Psoas muscle (tissue), 8 donors: ENCODE results near the gene RAB3IL1. TPM values are rescaled to one million over a fixed set of nuclear protein-coding genes. Genes with fewer than 3 reads are reported as not detected.
A peak's percentile ranks its signal among the peaks of the same experiment; 100 is the strongest.

Experiments used
- ATAC-seq, 4 donors: fragments of 200-7000 bp; cut with Tn5 transposase; one replicate each; pipeline ENCODE4 v1.9.1; 2020; ENCODE audit warnings: moderate library complexity in 3 of 4, mild to moderate bottlenecking in 2 of 4
- DNase-seq, 2 donors: peaks; one replicate each; pipeline ENCODE4 v3.0.0-alpha.2; 2020
- H3K27ac ChIP-seq: fragments of 200-600 bp; one replicate; pipeline ENCODE4 v1.8.0; 2022
- H3K27me3 ChIP-seq, 3 donors: fragments of 200-600 bp in 1 of 3; one replicate each; pipeline versions ENCODE4 v1.6.1 to v1.8.0; 2013 to 2022; ENCODE audit warnings: low read length in 2 of 3, mild to moderate bottlenecking in 2 of 3, moderate library complexity in 1 of 3; ENCODE audit not compliant: insufficient read depth in 3 of 3
- H3K36me3 ChIP-seq, 2 donors: fragments of 200-600 bp in 1 of 2; one replicate each; pipeline versions ENCODE4 v1.6.1 to v1.8.0; 2013 to 2022; ENCODE audit warnings: low read depth in 1 of 2, mild to moderate bottlenecking in 1 of 2, moderate library complexity in 1 of 2; ENCODE audit not compliant: insufficient read depth in 1 of 2
- H3K4me1 ChIP-seq: fragments of 200-600 bp; one replicate; pipeline ENCODE4 v1.8.0; 2022
- H3K4me3 ChIP-seq: fragments of 200-600 bp; one replicate; pipeline ENCODE4 v1.8.0; 2022; ENCODE audit warnings: mild to moderate bottlenecking
- H3K9me3 ChIP-seq: fragments of 200-600 bp; one replicate; pipeline ENCODE4 v1.8.0; 2022
- CTCF ChIP-seq: fragments of 200-600 bp; IDR thresholded peaks from one replicate; pipeline ENCODE4 v1.8.0; 2022; ENCODE audit warnings: antibody characterized with exemption
- WGBS, 3 donors: extraction: QIAGEN DNeasy Blood & Tissue Kit; methylation state at CpG; one replicate each; pipeline versions ENCODE4 v1.1.6 to v1.1.7; 2013; 5-methylcytosine and 5-hydroxymethylcytosine counted together
- intact Hi-C, 2 donors: fragments of 100-400 bp; cut with DNase I; formaldehyde crosslinking; loops; one replicate each; pipeline versions ENCODE4 v1.11.0 to v1.14.2; 2022
- polyA plus RNA-seq, 3 donors: library from polyadenylated mRNA; stranded (reverse); fragments of 200-250 nt; gene quantifications; one replicate each; pipeline ENCODE4 v1.2.3, GENCODE V29; 2013
- total RNA-seq, 4 donors: library from RNA; stranded (reverse); fragmentation: NEBNext Ultra II Directional in 2 of 4; extraction: Animal tissue kit (Norgen Biotek cat#: 25700) in 2 of 4; gene quantifications; one replicate each; pipeline versions ENCODE4 v1.2.1 to v1.2.4, GENCODE V29; 2021 to 2023
- donor health status: healthy with polysubstance abuse.
- donor health status: DM: no; HTN: no; CAD: no; lungs with moderate emphysema.
- donor health status: Bipolar disorder and iron deficiency.
- donor health status: healthy.
- donor health status: DM: yes; HTN: yes; CAD: no.
- donor health status: DM: no; HTN: no; CAD: no.
- donor health status: DM: no; HTN: no; CAD: no.
- donor health status: DM: yes; HTN: yes; CAD: no.

Gene RAB3IL1
- total and polyA plus RNA-seq, 7 donors, result 1.7 to 5.9 (median 4.9) TPM

- peaks cover 16% of the 10 kb centered on the region for H3K4me1 ChIP-seq
- no peak for ATAC-seq
- intact Hi-C loops, result loop anchor here in 1 of 2 donors (10.0 kb wide), 1 partner anchor 162 kb away; the partner anchor contains the start of genes FEN1 and TMEM258
- H3K36me3 ChIP-seq, result no peaks in the 10 kb centered on the region
- DNase-seq, result no peak
- H3K27me3 ChIP-seq, result peaks cover 0 to 25% (median 2%) of the 10 kb centered on the region in 3 donors
- H3K4me3 ChIP-seq, result no peak overlapping the region
- no peak for TF ChIP-seq CTCF
- 91 to 92% (median 91%) methylated on average over 7 of the region's 7 CpGs for WGBS, 3 donors
- H3K9me3 ChIP-seq, result no peaks in the 10 kb centered on the region
- no peak overlapping the region for H3K27ac ChIP-seq
Observed at GRCh38 chr11:61957021-61957770, 39.8 kb upstream of the RAB3IL1 start.

DNA sequence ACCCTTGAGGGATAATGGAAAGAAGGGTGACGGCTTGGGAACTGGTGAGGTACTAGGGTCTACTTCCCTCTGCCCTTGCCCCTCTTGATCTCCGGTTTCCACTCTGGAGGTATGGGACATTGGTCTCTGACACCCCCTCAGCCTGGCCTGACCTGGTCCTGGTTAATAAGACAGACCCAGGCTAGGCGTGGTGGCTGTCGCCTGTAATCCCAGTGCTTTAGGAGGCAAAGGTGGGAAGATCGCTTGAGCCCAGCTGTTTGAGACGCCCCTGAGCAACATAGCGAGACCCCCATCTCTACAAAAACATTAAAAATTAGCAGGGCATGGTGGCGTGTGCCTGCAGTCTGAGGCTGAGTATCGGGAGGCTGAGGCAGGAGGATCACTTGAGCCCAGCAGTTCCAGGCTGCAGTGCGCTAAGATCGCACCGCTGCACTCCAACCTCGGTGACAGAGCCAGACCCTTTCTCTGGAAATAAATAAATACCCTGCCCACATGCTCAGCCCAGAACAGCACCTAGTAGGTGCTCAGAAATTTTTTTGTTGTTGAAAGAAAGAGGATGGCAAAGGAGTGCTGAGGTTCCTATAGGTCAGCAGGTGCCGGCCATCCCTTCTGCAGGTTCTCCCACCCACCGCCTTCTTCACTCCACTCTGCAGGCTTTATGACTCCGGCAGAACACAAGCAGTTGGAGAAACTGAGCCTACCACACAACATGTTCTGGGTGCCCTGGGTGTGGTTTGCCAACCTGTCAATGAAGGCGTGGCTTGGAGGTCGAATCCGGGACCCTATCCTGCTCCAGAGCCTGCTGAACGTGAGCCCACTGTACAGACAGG lies 39.0 kb upstream of the RAB3IL1 start:
- Histone ChIP-seq H3K4me1 (peaks cover 8% of the 10 kb centered on the region), H3K4me3 (no peak overlapping the region), H3K27ac (no peak overlapping the region), H3K9me3 (no peaks in the 10 kb centered on the region), H3K27me3 (peaks cover 0 to 25% (median 2%) of the 10 kb centered on the region in 3 donors), H3K36me3 (no peaks in the 10 kb centered on the region)
- DNase-seq (no peak), ATAC-seq (no peak)
- TF ChIP-seq CTCF, result no peak
- 93 to 96% (median 93%) methylated on average over 20 of the region's 20 CpGs for WGBS, 3 donors
- intact Hi-C loops, result loop anchor here in 1 of 2 donors (10.0 kb wide), 1 partner anchor 162 kb away; the partner anchor contains the start of genes FEN1 and TMEM258

- Histone ChIP-seq H3K4me1 (peaks cover 5% of the 10 kb centered on the region), H3K27me3 (peaks cover 0 to 25% (median 2%) of the 10 kb centered on the region in 3 donors), H3K27ac (peak overlapping the region; percentile 60), H3K36me3 (no peaks in the 10 kb centered on the region), H3K9me3 (no peaks in the 10 kb centered on the region), H3K4me3 (peak overlapping the region; percentile 63)
- intact Hi-C loops, result loop anchor here in 1 of 2 donors (10.0 kb wide), 1 partner anchor 161 kb away; the partner anchor contains the start of genes FEN1 and TMEM258
- peak; percentile 45 to 67 for DNase-seq
- TF ChIP-seq CTCF, result no peak
- WGBS, 3 donors, result 6 to 11% (median 7%) methylated on average over 41 to 56 of the region's 56 CpGs
- peak; percentile 32 to 57 (median 38) for ATAC-seq
Observed at GRCh38 chr11:61955422-61956135, 38.2 kb upstream of the RAB3IL1 start.

- peaks cover 5% of the 10 kb centered on the region for H3K4me1 ChIP-seq
- 5 to 6% (median 5%) methylated on average over 21 of the region's 21 CpGs for whole genome bisulfite sequencing, 3 donors
Observed at GRCh38 chr11:61954851-61955421, 37.6 kb upstream of the RAB3IL1 start.

More at GRCh38 chr11:61954851-61955421, 37.6 kb upstream of the RAB3IL1 start:
- peak; percentile 76 to 92 (median 84) for ATAC-seq
- intact Hi-C loops, result loop anchor here in 1 of 2 donors (10.0 kb wide), 1 partner anchor 160 kb away; the partner anchor contains the start of genes FEN1 and TMEM258
- no peaks in the 10 kb centered on the region for H3K36me3 ChIP-seq
- peaks cover 0 to 25% (median 2%) of the 10 kb centered on the region in 3 donors for H3K27me3 ChIP-seq
- H3K27ac ChIP-seq, result peak overlapping the region; percentile 60
- TF ChIP-seq CTCF, result no peak
- DNase-seq, result peak; percentile 71 to 80
- peak overlapping the region; percentile 63 for H3K4me3 ChIP-seq
- H3K9me3 ChIP-seq, result no peaks in the 10 kb centered on the region
